IMR-90 (cell line): ENCODE results near the gene HCCS. TPM values are rescaled to one million over a fixed set of nuclear protein-coding genes. Genes with fewer than 3 reads are reported as not detected.

Source experiments
- ATAC-seq: fragments of 200-7000 bp; cut with Tn5 transposase; 2 replicates; pipeline ENCODE4 v1.9.1; 2020; ENCODE audit warnings: low read depth, mild to moderate bottlenecking, moderate library complexity
- Bru-seq: library from RNA; stranded (reverse); fragments of 400-500 nt; gene quantifications from one replicate; lab custom pipeline; 2021; lab: Mats Ljungman, UMichigan
- BruChase-seq, 2 experiments: library from RNA; stranded (reverse); fragments of 400-500 nt; gene quantifications; one replicate each; lab custom pipeline; 2021; lab: Mats Ljungman, UMichigan
- BruUV-seq: library from RNA; stranded (reverse); fragments of 400-500 nt; replicated peaks from 2 replicates; lab custom pipeline; 2021; lab: Mats Ljungman, UMichigan
- CTCF ChIA-PET: fragments of 300-600 bp; formaldehyde crosslinking; extraction: SDS; loops from one replicate; lab custom pipeline; 2021; ENCODE audit warnings: antibody characterized with exemption; lab: Yijun Ruan, JAX
- POLR2A ChIA-PET: fragments of 300-600 bp; sonication (Branson Sonifier 250); formaldehyde crosslinking; loops from one replicate; lab custom pipeline; 2022; ENCODE audit warnings: antibody characterized with exemption; ENCODE audit not compliant: unreplicated experiment; lab: Charles Lee
- DNase-seq: peaks from one replicate; pipeline ENCODE4 v3.0.0; 2013
- H2AFZ ChIP-seq: replicated peaks from 2 replicates; pipeline ENCODE3; 2013; ENCODE audit warnings: low read length, mild to moderate bottlenecking; ENCODE audit not compliant: poor library complexity
- H2AK5ac ChIP-seq: 2 replicates; pipeline ENCODE4 v1.6.1; 2013; ENCODE audit warnings: low read depth, low read length, inconsistent platforms
- H2AK9ac ChIP-seq: replicated peaks from 2 replicates; pipeline ENCODE3; 2013; ENCODE audit warnings: mild to moderate bottlenecking, low read depth, low read length, moderate library complexity; ENCODE audit not compliant: poor library complexity
- H2BK120ac ChIP-seq: 2 replicates; pipeline ENCODE4 v1.6.1; 2013; ENCODE audit warnings: low read depth, low read length, inconsistent platforms
- H2BK15ac ChIP-seq: 3 replicates; pipeline ENCODE4 v1.6.1; 2013; ENCODE audit warnings: low read depth, low read length, inconsistent platforms
- H2BK20ac ChIP-seq: 2 replicates; pipeline ENCODE4 v1.6.1; 2013; ENCODE audit warnings: low read depth, mild to moderate bottlenecking, inconsistent platforms, low read length, moderate library complexity
- H2BK5ac ChIP-seq: 2 replicates; pipeline ENCODE4 v1.6.1; 2013; ENCODE audit warnings: mild to moderate bottlenecking, low read depth, low read length, inconsistent platforms; ENCODE audit not compliant: poor library complexity, severe bottlenecking
- H3K14ac ChIP-seq: replicated peaks from 2 replicates; pipeline ENCODE4 v1.6.1; 2013; ENCODE audit warnings: low read depth, low read length, inconsistent platforms
- H3K18ac ChIP-seq: 2 replicates; pipeline ENCODE4 v1.6.1; 2013; ENCODE audit warnings: low read depth, low read length, control low read depth
- H3K23ac ChIP-seq: 2 replicates; pipeline ENCODE4 v1.6.1; 2013; ENCODE audit warnings: low read depth, low read length, inconsistent platforms
- H3K27ac ChIP-seq: 2 replicates; pipeline ENCODE4 v1.5.1; 2013; ENCODE audit warnings: mild to moderate bottlenecking, control low read depth, low read length; ENCODE audit not compliant: insufficient read depth
- H3K27me3 ChIP-seq: 2 replicates; pipeline ENCODE4 v1.6.1; 2013; ENCODE audit warnings: low read length; ENCODE audit not compliant: control insufficient read depth, insufficient read depth
- H3K36me3 ChIP-seq: 2 replicates; pipeline ENCODE4 v1.6.1; 2013; ENCODE audit warnings: low read length, mixed read lengths; ENCODE audit not compliant: control insufficient read depth, insufficient read depth
- H3K4ac ChIP-seq: 2 replicates; pipeline ENCODE4 v1.6.1; 2013; ENCODE audit warnings: low read depth, low read length, inconsistent platforms
- H3K4me1 ChIP-seq: 2 replicates; pipeline ENCODE4 v1.6.1; 2013; ENCODE audit warnings: low read length, mixed read lengths; ENCODE audit not compliant: control insufficient read depth, insufficient read depth
- H3K4me2 ChIP-seq: 2 replicates; pipeline ENCODE4 v1.6.1; 2013; ENCODE audit warnings: low read depth, mild to moderate bottlenecking, control low read depth, low read length, moderate library complexity
- H3K4me3 ChIP-seq: 2 replicates; pipeline ENCODE4 v1.5.1; 2013; ENCODE audit warnings: low read depth, mild to moderate bottlenecking, control low read depth, low read length, moderate library complexity; ENCODE audit not compliant: insufficient read depth
- H3K56ac ChIP-seq: 2 replicates; pipeline ENCODE4 v1.6.1; 2013; ENCODE audit warnings: low read length, inconsistent platforms; ENCODE audit not compliant: insufficient read depth; ENCODE audit errors: extremely low read depth
- H3K79me1 ChIP-seq, 2 experiments: 2 replicates each; pipeline ENCODE4 v1.6.1; 2013; ENCODE audit warnings: low read length in 2 of 2, inconsistent platforms in 1 of 2, low read depth in 1 of 2
- H3K9ac ChIP-seq: 2 replicates; pipeline ENCODE4 v1.6.1; 2013; ENCODE audit warnings: low read depth, low read length, control low read depth
- H3K9me1 ChIP-seq: 2 replicates; pipeline ENCODE4 v1.6.1; 2013; ENCODE audit warnings: low read length, inconsistent platforms; ENCODE audit not compliant: insufficient read depth
- H3K9me3 ChIP-seq: 2 replicates; pipeline ENCODE4 v1.6.1; 2013; ENCODE audit warnings: low read length; ENCODE audit not compliant: control insufficient read depth, insufficient read depth
- H4K20me1 ChIP-seq: 2 replicates; pipeline ENCODE4 v1.6.1; 2013; ENCODE audit warnings: low read length, inconsistent platforms; ENCODE audit not compliant: insufficient read depth
- H4K5ac ChIP-seq: 2 replicates; pipeline ENCODE4 v1.6.1; 2013; ENCODE audit warnings: mild to moderate bottlenecking, low read depth, low read length, control low read depth
- H4K8ac ChIP-seq, 2 experiments: 2 replicates each; pipeline ENCODE4 v1.6.1; 2013; ENCODE audit warnings: low read depth in 2 of 2, low read length in 2 of 2, control low read depth in 1 of 2, inconsistent platforms in 1 of 2
- H4K91ac ChIP-seq: 2 replicates; pipeline ENCODE4 v1.6.1; 2013; ENCODE audit warnings: low read depth, low read length, inconsistent platforms; ENCODE audit not compliant: insufficient read depth
- BHLHE40 ChIP-seq: fragments of 150-350 bp; IDR thresholded peaks from 2 replicates; pipeline ENCODE4 v1.6.1; 2016; ENCODE audit warnings: mild to moderate bottlenecking, low read depth, low read length
- CHD1 ChIP-seq: IDR thresholded peaks from 2 replicates; pipeline ENCODE4 v1.6.1; 2012; ENCODE audit warnings: low read depth, low read length, improper control_type of control experiment
- MAFK ChIP-seq: IDR thresholded peaks from 2 replicates; pipeline ENCODE4 v1.6.1; 2012; ENCODE audit warnings: low read depth, low read length, improper control_type of control experiment
- MAZ ChIP-seq: IDR thresholded peaks from 2 replicates; pipeline ENCODE4 v1.6.1; 2012; ENCODE audit warnings: low read depth, mild to moderate bottlenecking, low read length, improper control_type of control experiment, moderate library complexity, borderline replicate concordance
- NFE2L2 ChIP-seq: fragments of 150-350 bp; IDR thresholded peaks from 2 replicates; pipeline ENCODE4 v1.6.1; 2016; ENCODE audit warnings: low read depth, mild to moderate bottlenecking, low read length
- POLR2A ChIP-seq: IDR thresholded peaks from 2 replicates; pipeline ENCODE4 v1.6.1; 2012; ENCODE audit warnings: mild to moderate bottlenecking, low read depth, low read length
- RAD21 ChIP-seq: IDR thresholded peaks from 2 replicates; pipeline ENCODE4 v1.6.1; 2012; ENCODE audit warnings: low read length, improper control_type of control experiment
- SMC3 ChIP-seq: fragments of 150-350 bp; IDR thresholded peaks from 2 replicates; pipeline ENCODE4 v1.6.1; 2016; ENCODE audit warnings: low read depth, mild to moderate bottlenecking, antibody characterized with exemption, low read length, moderate library complexity
- USF2 ChIP-seq: fragments of 150-350 bp; IDR thresholded peaks from 2 replicates; pipeline ENCODE4 v1.6.1; 2017; ENCODE audit warnings: mild to moderate bottlenecking, antibody characterized with exemption, low read length, low read depth
- WGBS, 2 experiments: methylation state at CpG; one replicate each; pipeline versions ENCODE4 v1.1.5 to v1.1.7; 2013; ENCODE audit warnings: missing lambda C conversion rate in 2 of 2; ENCODE audit not compliant: insufficient read length in 1 of 2; ENCODE audit errors: extremely low coverage in 2 of 2; 5-methylcytosine and 5-hydroxymethylcytosine counted together
- dilution Hi-C: fragments of 300-500 bp; cut with HindIII; formaldehyde crosslinking; loops from one replicate; pipeline ENCODE4 v1.14.3; 2018; ENCODE audit warnings: low sequenced_read_pairs; ENCODE audit not compliant: unreplicated experiment
- in situ Hi-C: fragments of 300-500 bp; cut with MboI; formaldehyde crosslinking; loops from 3 replicates; pipeline ENCODE4 v1.14.3; 2019; ENCODE audit warnings: low sequenced_read_pairs, inconsistent platforms, mixed read lengths
- intact Hi-C: fragments of 100-400 bp; cut with micrococcal nuclease; formaldehyde crosslinking; loops from 2 replicates; pipeline ENCODE4 v1.10.0; 2022
- long read RNA-seq: library from polyadenylated mRNA; unstranded; transcript quantifications from one replicate; pipeline ENCODE4 v2.0.0, GENCODE V29; 2021; ENCODE audit not compliant: unreplicated experiment
- polyA plus RNA-seq, 3 experiments: library from polyadenylated mRNA; depleted of rRNA; stranded (reverse); fragments of >200 nt; gene quantifications; 2 replicates each; pipeline ENCODE4 v1.2.3, GENCODE V29; 2012; ENCODE audit warnings: low replicate concordance in 1 of 3
- total RNA-seq: library from RNA; depleted of rRNA; stranded (reverse); fragments of >200 nt; gene quantifications from 2 replicates; pipeline ENCODE4 v1.2.3, GENCODE V29; 2012; rRNA removed
- TF ChIP-seq, protein P1 (sequence below): fragments of 150-350 bp; IDR thresholded peaks from 2 replicates; pipeline ENCODE4 v1.6.1; 2016; ENCODE audit warnings: low read depth, mild to moderate bottlenecking, low read length, moderate library complexity, borderline replicate concordance
- TF ChIP-seq, protein P2 (sequence below): conservative IDR thresholded peaks from 2 replicates; pipeline ENCODE4 v1.5.1; 2012; ENCODE audit warnings: mild to moderate bottlenecking, low read depth, low read length, improper control_type of control experiment

The HCCS gene
- total RNA-seq (24.0 and 35.8 TPM in 2 replicates), polyA plus RNA-seq (2012; rRNA removed) (26.5 and 28.6 TPM in 2 replicates), Bru-seq, nascent RNA (percentile 69 among the genes with signal in this experiment), BruChase-seq, experiment 1, labeled RNA remaining after a 6-hour chase (percentile 62 among the genes with signal in this experiment), BruChase-seq, experiment 2, labeled RNA remaining after a 2-hour chase (percentile 61 among the genes with signal in this experiment)
- polyA plus RNA-seq (2012; cell fraction: cytosol; rRNA removed) = 9.4 and 12.1 TPM in 2 replicates
- polyA plus RNA-seq (2012; cell fraction: nucleus; rRNA removed; ENCODE audit: low replicate concordance) = 2.3 and 9.4 TPM in 2 replicates
- long read RNA-seq, transcript HCCS-202 (7 exons, 1,072 nt) = major isoform, 40 of 47 reads
- long read RNA-seq, partial matches to known transcripts = 4 of 47 reads
- long read RNA-seq, other reads (novel, unspliced or antisense) = 3 of 47 reads

- in situ Hi-C loops = no loop called here
- peak within 1 kb of the TSS; percentile 93 for H3K4me2 ChIP-seq
- H2AK9ac ChIP-seq = peak within 1 kb of the TSS; percentile 47
- no peak within 1 kb of the TSS for H2BK15ac ChIP-seq
- peak within 1 kb of the TSS; percentile 74 for H3K23ac ChIP-seq
- H3K9me3 ChIP-seq = no peaks in the 10 kb centered on the region
- H3K9ac ChIP-seq = peak within 1 kb of the TSS; percentile 88
- H3K56ac ChIP-seq = peak within 1 kb of the TSS; percentile 54
- DNase-seq (peak; percentile 79), ATAC-seq (peak; percentile 90)
- POLR2A ChIA-PET = no interaction called here
- H2BK120ac ChIP-seq = no peak within 1 kb of the TSS
- peak within 1 kb of the TSS; percentile 95 for H3K4me3 ChIP-seq
- peak within 1 kb of the TSS; percentile 77; the same call in 1 of the 2 replicates for H3K14ac ChIP-seq
- H2AK5ac ChIP-seq = peak within 1 kb of the TSS; percentile 43; the same call in 1 of the 2 replicates
- WGBS, 2 experiments = 33% methylated on average over 19 of the region's 58 CpGs; no CpG with 5 or more reads in 1 of the 2 experiments
- no peaks in the 10 kb centered on the region for H4K20me1 ChIP-seq
- peak within 1 kb of the TSS; percentile 92 for H3K27ac ChIP-seq
- dilution Hi-C loops = no loop called here
- peak within 1 kb of the TSS in 1 of 2 experiments; percentile 77; a peak in 3 of 4 replicates for H4K8ac ChIP-seq
- BruUV-seq = TSS peak; percentile 51
- H4K91ac ChIP-seq = 0 out of 2 replicates have a peak within 1 kb of the TSS, but pooled peaks have one; percentile 47
- no peaks in the 10 kb centered on the region for H3K9me1 ChIP-seq
- H3K4ac ChIP-seq = peak within 1 kb of the TSS; percentile 83
- H2AFZ ChIP-seq = peak within 1 kb of the TSS; percentile 93
- CTCF ChIA-PET = no interaction called here
- peak within 1 kb of the TSS; percentile 76 for H2BK5ac ChIP-seq
- H3K79me1 ChIP-seq = peaks cover 13 to 26% of the 10 kb centered on the region in 2 experiments; a peak in 3 of 4 replicates
- H3K18ac ChIP-seq = peak within 1 kb of the TSS; percentile 26; the same call in 1 of the 2 replicates
- intact Hi-C loops = no loop called here
- peaks cover 16% of the 10 kb centered on the region for H3K36me3 ChIP-seq
- H3K4me1 ChIP-seq = peaks cover 3% of the 10 kb centered on the region; the same call in 1 of the 2 replicates
- no peak within 1 kb of the TSS for H2BK20ac ChIP-seq
- H4K5ac ChIP-seq = peak within 1 kb of the TSS; percentile 76
- no peaks in the 10 kb centered on the region for H3K27me3 ChIP-seq
- no peak for TF ChIP-seq NFE2L2
- no peak for TF ChIP-seq CHD1
- TF ChIP-seq POLR2A = peak; percentile 71
- TF ChIP-seq, protein P1, sequence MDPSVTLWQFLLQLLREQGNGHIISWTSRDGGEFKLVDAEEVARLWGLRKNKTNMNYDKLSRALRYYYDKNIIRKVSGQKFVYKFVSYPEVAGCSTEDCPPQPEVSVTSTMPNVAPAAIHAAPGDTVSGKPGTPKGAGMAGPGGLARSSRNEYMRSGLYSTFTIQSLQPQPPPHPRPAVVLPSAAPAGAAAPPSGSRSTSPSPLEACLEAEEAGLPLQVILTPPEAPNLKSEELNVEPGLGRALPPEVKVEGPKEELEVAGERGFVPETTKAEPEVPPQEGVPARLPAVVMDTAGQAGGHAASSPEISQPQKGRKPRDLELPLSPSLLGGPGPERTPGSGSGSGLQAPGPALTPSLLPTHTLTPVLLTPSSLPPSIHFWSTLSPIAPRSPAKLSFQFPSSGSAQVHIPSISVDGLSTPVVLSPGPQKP = no peak
- TF ChIP-seq MAZ = peak; percentile 32; the same call in 1 of the 2 replicates
- TF ChIP-seq MAFK = no peak
- no peak for TF ChIP-seq BHLHE40
- TF ChIP-seq, protein P2, sequence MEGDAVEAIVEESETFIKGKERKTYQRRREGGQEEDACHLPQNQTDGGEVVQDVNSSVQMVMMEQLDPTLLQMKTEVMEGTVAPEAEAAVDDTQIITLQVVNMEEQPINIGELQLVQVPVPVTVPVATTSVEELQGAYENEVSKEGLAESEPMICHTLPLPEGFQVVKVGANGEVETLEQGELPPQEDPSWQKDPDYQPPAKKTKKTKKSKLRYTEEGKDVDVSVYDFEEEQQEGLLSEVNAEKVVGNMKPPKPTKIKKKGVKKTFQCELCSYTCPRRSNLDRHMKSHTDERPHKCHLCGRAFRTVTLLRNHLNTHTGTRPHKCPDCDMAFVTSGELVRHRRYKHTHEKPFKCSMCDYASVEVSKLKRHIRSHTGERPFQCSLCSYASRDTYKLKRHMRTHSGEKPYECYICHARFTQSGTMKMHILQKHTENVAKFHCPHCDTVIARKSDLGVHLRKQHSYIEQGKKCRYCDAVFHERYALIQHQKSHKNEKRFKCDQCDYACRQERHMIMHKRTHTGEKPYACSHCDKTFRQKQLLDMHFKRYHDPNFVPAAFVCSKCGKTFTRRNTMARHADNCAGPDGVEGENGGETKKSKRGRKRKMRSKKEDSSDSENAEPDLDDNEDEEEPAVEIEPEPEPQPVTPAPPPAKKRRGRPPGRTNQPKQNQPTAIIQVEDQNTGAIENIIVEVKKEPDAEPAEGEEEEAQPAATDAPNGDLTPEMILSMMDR = no peak; the same call in 1 of the 2 replicates
- no peak for TF ChIP-seq SMC3
- TF ChIP-seq RAD21 = no peak
- peak; percentile 45 for TF ChIP-seq USF2
Measured at GRCh38 chrX:11111037-11111851, at the start of gene HCCS. TSS of gene HCCS (plus strand) at chrX:11111332. CDS start at chrX:11112061, 729 bp downstream.
